WTC11 (cell line): Measurements from ENCODE around the gene RBPJ. TPM values are rescaled to one million over a fixed set of nuclear protein-coding genes. Genes with fewer than 3 reads are reported as not detected.

Experiments used
- CDX4 ChIP-seq: fragments of 250-450 bp; sonication (Bioruptor Pico); IDR thresholded peaks from 2 replicates; pipeline ENCODE4 v1.9.0; 2021; ENCODE audit warnings: moderate library complexity, mild to moderate bottlenecking, inconsistent platforms, borderline replicate concordance
- CREB1 ChIP-seq: sonication (generic); formaldehyde crosslinking; IDR thresholded peaks from 2 replicates; pipeline ENCODE4 v1.8.0; 2023; ENCODE audit warnings: mild to moderate bottlenecking, missing genetic modification reagents
- E2F1 ChIP-seq: sonication (generic); formaldehyde crosslinking; IDR thresholded peaks from 2 replicates; pipeline ENCODE4 v1.8.0; 2022; ENCODE audit warnings: mild to moderate bottlenecking, missing genetic modification reagents
- E2F5 ChIP-seq: sonication (generic); formaldehyde crosslinking; IDR thresholded peaks from 2 replicates; pipeline ENCODE4 v1.8.1; 2022; ENCODE audit warnings: mild to moderate bottlenecking, moderate library complexity, missing genetic modification reagents
- FOXP1 ChIP-seq: sonication (generic); formaldehyde crosslinking; IDR thresholded peaks from 2 replicates; pipeline ENCODE4 v1.8.0; 2022; ENCODE audit warnings: missing genetic modification reagents, mild to moderate bottlenecking, moderate library complexity, borderline replicate concordance
- GABPB1 ChIP-seq: sonication (generic); formaldehyde crosslinking; IDR thresholded peaks from 2 replicates; pipeline ENCODE4 v1.8.1; 2023; ENCODE audit warnings: mild to moderate bottlenecking, missing genetic modification reagents
- JUN ChIP-seq: sonication (generic); formaldehyde crosslinking; IDR thresholded peaks from 2 replicates; pipeline ENCODE4 v1.8.0; 2023; ENCODE audit warnings: mild to moderate bottlenecking, missing genetic modification reagents
- KAT7 ChIP-seq: sonication (generic); formaldehyde crosslinking; IDR thresholded peaks from 2 replicates; pipeline ENCODE4 v1.8.1; 2023; ENCODE audit warnings: missing genetic modification reagents, mild to moderate bottlenecking, borderline replicate concordance
- PRDM15 ChIP-seq: sonication (generic); formaldehyde crosslinking; IDR thresholded peaks from 2 replicates; pipeline ENCODE4 v1.8.0; 2022; ENCODE audit warnings: missing genetic modification reagents
- RELA ChIP-seq: sonication (generic); formaldehyde crosslinking; IDR thresholded peaks from 2 replicates; pipeline ENCODE4 v1.8.1; 2022; ENCODE audit warnings: missing genetic modification reagents, mild to moderate bottlenecking, borderline replicate concordance
- SMAD3 ChIP-seq: sonication (generic); formaldehyde crosslinking; IDR thresholded peaks from 2 replicates; pipeline ENCODE4 v1.8.0; 2022; ENCODE audit warnings: missing genetic modification reagents, mild to moderate bottlenecking, borderline replicate concordance
- TCF7 ChIP-seq: sonication (generic); formaldehyde crosslinking; IDR thresholded peaks from 2 replicates; pipeline ENCODE4 v1.8.0; 2022; ENCODE audit warnings: mild to moderate bottlenecking, low read depth, missing genetic modification reagents, moderate library complexity
- TEAD1 ChIP-seq: sonication (generic); formaldehyde crosslinking; IDR thresholded peaks from 2 replicates; pipeline ENCODE4 v1.8.0; 2022; ENCODE audit warnings: mild to moderate bottlenecking, missing genetic modification reagents
- ZNF219 ChIP-seq: sonication (generic); formaldehyde crosslinking; IDR thresholded peaks from 2 replicates; pipeline ENCODE4 v1.8.0; 2023; ENCODE audit warnings: missing genetic modification reagents, mild to moderate bottlenecking, borderline replicate concordance
- total RNA-seq: library from RNA; stranded (reverse); gene quantifications from 3 replicates; pipeline ENCODE4 v1.2.3, GENCODE V29; 2021
- TF ChIP-seq, protein P1 (sequence below): sonication (generic); formaldehyde crosslinking; IDR thresholded peaks from 2 replicates; pipeline ENCODE4 v1.8.1; 2023; ENCODE audit warnings: mild to moderate bottlenecking, missing genetic modification reagents
- TF ChIP-seq, protein P2 (sequence below): sonication (generic); formaldehyde crosslinking; IDR thresholded peaks from 2 replicates; pipeline ENCODE4 v1.8.1; 2023; ENCODE audit warnings: mild to moderate bottlenecking, missing genetic modification reagents, borderline replicate concordance
- TF ChIP-seq, protein P3 (sequence below): fragments of 250-450 bp; sonication (Bioruptor Pico); IDR thresholded peaks from 2 replicates; pipeline ENCODE4 v1.9.0; 2021; ENCODE audit warnings: mild to moderate bottlenecking

Gene RBPJ
- total RNA-seq, 1 experiment from 2014 or later, result 163 TPM

- TF ChIP-seq, protein P1, sequence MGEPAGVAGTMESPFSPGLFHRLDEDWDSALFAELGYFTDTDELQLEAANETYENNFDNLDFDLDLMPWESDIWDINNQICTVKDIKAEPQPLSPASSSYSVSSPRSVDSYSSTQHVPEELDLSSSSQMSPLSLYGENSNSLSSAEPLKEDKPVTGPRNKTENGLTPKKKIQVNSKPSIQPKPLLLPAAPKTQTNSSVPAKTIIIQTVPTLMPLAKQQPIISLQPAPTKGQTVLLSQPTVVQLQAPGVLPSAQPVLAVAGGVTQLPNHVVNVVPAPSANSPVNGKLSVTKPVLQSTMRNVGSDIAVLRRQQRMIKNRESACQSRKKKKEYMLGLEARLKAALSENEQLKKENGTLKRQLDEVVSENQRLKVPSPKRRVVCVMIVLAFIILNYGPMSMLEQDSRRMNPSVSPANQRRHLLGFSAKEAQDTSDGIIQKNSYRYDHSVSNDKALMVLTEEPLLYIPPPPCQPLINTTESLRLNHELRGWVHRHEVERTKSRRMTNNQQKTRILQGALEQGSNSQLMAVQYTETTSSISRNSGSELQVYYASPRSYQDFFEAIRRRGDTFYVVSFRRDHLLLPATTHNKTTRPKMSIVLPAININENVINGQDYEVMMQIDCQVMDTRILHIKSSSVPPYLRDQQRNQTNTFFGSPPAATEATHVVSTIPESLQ (CRISPR knock-in tag), result no peak
- TF ChIP-seq SMAD3 (CRISPR knock-in tag) (no peak), PRDM15 (CRISPR knock-in tag) (no peak), E2F1 (no peak), CREB1 (CRISPR knock-in tag) (no peak), TCF7 (CRISPR knock-in tag) (no peak), ZNF219 (no peak), RELA (CRISPR knock-in tag) (no peak), CDX4 (CRISPR knock-in tag) (no peak), JUN (CRISPR knock-in tag) (no peak), GABPB1 (no peak), KAT7 (CRISPR knock-in tag) (no peak), E2F5 (CRISPR knock-in tag) (no peak), TEAD1 (CRISPR knock-in tag) (no peak), FOXP1 (CRISPR knock-in tag) (no peak)
- TF ChIP-seq, protein P2, sequence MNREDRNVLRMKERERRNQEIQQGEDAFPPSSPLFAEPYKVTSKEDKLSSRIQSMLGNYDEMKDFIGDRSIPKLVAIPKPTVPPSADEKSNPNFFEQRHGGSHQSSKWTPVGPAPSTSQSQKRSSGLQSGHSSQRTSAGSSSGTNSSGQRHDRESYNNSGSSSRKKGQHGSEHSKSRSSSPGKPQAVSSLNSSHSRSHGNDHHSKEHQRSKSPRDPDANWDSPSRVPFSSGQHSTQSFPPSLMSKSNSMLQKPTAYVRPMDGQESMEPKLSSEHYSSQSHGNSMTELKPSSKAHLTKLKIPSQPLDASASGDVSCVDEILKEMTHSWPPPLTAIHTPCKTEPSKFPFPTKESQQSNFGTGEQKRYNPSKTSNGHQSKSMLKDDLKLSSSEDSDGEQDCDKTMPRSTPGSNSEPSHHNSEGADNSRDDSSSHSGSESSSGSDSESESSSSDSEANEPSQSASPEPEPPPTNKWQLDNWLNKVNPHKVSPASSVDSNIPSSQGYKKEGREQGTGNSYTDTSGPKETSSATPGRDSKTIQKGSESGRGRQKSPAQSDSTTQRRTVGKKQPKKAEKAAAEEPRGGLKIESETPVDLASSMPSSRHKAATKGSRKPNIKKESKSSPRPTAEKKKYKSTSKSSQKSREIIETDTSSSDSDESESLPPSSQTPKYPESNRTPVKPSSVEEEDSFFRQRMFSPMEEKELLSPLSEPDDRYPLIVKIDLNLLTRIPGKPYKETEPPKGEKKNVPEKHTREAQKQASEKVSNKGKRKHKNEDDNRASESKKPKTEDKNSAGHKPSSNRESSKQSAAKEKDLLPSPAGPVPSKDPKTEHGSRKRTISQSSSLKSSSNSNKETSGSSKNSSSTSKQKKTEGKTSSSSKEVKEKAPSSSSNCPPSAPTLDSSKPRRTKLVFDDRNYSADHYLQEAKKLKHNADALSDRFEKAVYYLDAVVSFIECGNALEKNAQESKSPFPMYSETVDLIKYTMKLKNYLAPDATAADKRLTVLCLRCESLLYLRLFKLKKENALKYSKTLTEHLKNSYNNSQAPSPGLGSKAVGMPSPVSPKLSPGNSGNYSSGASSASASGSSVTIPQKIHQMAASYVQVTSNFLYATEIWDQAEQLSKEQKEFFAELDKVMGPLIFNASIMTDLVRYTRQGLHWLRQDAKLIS (CRISPR knock-in tag), result no peak
- TF ChIP-seq, protein P3, sequence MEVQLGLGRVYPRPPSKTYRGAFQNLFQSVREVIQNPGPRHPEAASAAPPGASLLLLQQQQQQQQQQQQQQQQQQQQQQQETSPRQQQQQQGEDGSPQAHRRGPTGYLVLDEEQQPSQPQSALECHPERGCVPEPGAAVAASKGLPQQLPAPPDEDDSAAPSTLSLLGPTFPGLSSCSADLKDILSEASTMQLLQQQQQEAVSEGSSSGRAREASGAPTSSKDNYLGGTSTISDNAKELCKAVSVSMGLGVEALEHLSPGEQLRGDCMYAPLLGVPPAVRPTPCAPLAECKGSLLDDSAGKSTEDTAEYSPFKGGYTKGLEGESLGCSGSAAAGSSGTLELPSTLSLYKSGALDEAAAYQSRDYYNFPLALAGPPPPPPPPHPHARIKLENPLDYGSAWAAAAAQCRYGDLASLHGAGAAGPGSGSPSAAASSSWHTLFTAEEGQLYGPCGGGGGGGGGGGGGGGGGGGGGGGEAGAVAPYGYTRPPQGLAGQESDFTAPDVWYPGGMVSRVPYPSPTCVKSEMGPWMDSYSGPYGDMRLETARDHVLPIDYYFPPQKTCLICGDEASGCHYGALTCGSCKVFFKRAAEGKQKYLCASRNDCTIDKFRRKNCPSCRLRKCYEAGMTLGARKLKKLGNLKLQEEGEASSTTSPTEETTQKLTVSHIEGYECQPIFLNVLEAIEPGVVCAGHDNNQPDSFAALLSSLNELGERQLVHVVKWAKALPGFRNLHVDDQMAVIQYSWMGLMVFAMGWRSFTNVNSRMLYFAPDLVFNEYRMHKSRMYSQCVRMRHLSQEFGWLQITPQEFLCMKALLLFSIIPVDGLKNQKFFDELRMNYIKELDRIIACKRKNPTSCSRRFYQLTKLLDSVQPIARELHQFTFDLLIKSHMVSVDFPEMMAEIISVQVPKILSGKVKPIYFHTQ, result no peak
Observed at GRCh38 chr4:26379837-26380236, 59.0 kb downstream of the RBPJ start (continued).
